Measurements from ENCODE around the gene STRIP2.
"Not testable (repeated sequence)": the region's sequence is repeated elsewhere in the genome, so short reads cannot be mapped to it uniquely, and the experiment has no call there.

Gene STRIP2

DNA sequence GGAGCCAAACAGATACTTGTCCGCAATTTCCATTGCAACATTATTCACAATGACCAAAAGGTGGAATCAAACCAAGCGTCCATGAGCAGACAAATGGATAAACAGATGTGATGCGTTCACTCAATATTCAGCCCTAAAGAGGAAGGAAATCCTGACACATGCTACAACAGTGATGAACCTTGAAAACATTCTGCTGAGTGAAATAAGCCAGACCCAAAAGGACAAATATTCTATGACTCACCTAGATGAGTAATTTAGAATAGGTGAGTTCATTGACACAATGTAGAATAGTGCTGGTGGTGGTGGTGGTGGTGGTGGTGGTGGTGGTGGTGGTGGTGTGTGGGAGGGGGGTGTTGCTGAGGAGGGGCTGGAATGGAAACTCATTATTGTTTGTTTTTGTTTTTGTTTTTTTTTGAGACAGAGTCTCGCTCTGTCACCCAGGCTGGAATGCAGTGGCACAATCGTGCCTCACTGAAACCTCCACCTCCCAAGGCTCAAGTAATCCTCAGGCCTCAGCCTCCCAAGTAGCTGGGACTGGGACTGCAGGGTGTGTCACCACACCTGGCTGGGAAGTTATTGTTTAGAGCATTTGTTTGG, 96.7 kb downstream of the STRIP2 start:
- DNase-seq (ENCODE audit: low read depth) = peak; percentile 41

DNA sequence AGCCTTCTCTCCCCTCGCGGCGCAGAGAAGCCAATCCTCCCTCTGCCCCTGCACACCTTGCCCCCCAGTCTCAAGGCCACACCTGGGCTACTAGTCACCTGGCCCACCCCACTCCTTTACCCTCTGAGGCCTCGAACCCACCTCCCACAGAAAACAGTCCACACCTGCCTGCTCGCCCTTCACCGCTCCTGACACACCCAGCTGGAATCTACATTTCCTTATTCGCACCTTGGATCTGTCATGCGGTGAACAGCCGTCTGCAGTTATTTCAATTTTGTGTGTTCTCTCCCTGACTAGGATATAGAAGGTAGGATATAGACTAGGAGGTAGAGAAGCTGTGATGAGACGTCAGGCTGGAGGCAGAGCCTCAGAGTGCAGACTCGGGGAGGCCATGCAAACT, 97.5 kb downstream of the STRIP2 start:
- no peak for DNase-seq (ENCODE audit: low read depth)

DNA sequence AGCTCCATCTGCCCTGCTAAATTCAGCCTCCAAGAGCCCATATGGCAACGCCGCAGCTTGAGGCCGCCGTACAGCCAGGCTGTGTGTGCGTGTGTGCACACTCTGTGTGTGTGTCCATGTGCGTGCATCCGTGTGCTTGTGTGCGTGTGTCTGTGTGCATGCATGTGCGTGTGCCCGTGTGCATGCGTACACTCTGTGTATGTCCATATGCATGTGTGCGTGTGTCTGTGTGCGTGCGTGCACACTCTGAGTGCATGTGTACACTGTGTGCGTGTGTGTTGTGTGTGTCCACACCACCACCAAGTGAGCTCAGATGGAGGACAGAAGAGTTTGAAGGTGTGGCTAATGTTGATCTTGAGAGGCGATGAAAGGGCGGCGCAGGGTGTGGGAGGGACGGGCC, 98.1 kb downstream of the STRIP2 start:
- no peak for DNase-seq (ENCODE audit: low read depth)

DNA sequence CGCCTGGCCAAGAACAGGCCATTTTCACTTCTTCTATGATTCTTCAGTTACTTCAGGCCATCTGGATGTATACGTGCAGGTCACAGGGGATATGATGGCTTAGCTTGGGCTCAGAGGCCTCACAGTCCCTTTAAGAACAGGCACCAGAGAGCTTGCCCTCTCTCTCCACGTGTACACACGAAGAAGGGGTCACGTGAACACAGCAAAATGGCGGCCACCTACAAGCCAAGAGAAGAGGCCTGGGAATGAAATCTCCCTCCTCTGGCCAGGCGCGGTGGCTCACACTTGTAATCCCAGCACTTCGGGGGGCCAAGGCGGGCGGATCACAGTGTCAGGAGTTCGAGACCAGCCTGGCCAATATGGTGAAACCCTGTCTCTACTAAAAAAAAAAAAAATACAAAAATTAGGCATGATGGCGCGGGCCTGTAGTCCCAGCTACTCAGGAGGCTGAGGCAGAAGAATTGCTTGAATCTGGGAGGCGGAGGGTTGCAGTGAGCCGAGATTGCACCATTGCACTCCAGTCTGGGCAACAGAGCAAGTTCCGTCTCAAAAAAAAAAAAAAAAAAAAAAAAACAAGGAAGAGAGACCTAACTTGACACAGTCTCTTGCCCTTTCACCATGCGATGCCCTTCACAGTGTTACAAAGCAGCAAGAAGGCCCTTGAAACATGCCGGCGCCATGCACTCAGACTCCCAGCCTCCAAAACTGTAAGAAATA, 100.5 kb downstream of the STRIP2 start:
- not testable (repeated sequence) for DNase-seq (ENCODE audit: low read depth)

DNA sequence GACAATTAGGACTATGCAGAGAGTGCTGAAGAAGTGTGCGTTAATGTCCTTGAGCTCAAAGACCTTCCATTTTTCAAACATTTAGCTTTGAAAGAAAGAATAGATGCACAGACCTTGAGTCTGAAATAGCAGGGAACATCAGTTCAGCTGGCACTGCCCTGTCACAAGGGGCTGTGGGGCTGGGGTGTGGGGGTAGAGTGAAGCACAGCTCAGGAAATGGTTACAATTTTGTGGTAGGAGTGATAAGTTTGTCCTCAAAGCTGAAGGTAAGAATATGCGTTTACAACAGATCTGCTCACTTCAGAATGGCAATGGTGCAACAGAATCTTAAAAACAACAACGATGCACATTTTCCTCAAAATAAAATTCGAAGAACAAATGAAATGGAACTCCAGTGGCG, 101.7 kb downstream of the STRIP2 start:
- no peak for DNase-seq (ENCODE audit: low read depth)

DNA sequence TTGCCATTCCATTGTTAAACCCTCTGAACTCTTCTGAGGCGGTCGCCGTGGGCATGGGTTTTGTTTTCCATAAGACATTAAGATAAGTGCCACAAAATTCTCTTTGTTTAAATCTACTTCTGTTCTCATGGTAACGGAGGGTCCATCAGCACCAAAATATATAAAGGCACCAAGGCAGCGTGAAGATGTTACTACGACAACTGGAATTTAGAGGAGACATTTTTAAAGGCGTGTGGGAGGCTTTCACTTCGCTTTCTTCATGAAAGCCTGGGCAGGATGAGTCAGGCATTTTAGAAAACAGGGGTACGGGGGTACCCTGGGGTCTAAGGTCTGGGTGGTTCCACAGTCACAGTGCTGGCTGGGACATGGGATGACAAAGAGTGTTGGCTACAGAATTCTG, 102.1 kb downstream of the STRIP2 start:
- no peak for DNase-seq (ENCODE audit: low read depth)

All from activated T-helper 9 cell treated with anti-CD3 and anti-CD28 coated beads, Interleukin-2, amount 50 U/mL, for 16 hours (primary cell).